Measurements from ENCODE around the gene THEMIS.

DNA sequence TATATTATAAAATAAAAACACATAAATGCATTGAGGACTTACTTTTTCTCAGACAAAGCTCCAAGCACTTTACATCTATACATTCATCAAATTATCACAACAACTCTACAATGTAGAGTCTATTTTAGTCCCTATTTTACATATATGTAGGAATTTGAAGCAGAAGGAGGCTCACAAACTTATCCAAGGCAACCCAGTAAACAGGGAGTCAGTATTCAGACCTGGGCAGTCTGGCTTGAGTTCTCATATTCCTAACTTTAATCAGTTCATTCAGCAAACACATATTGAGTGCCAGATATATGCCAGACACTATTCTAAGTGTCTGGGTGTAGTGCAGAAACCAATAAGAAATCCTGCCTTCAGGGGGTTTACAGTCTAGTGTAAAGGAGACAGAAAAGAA, 194.6 kb downstream of the THEMIS start:
- TF ChIP-seq, protein P1, sequence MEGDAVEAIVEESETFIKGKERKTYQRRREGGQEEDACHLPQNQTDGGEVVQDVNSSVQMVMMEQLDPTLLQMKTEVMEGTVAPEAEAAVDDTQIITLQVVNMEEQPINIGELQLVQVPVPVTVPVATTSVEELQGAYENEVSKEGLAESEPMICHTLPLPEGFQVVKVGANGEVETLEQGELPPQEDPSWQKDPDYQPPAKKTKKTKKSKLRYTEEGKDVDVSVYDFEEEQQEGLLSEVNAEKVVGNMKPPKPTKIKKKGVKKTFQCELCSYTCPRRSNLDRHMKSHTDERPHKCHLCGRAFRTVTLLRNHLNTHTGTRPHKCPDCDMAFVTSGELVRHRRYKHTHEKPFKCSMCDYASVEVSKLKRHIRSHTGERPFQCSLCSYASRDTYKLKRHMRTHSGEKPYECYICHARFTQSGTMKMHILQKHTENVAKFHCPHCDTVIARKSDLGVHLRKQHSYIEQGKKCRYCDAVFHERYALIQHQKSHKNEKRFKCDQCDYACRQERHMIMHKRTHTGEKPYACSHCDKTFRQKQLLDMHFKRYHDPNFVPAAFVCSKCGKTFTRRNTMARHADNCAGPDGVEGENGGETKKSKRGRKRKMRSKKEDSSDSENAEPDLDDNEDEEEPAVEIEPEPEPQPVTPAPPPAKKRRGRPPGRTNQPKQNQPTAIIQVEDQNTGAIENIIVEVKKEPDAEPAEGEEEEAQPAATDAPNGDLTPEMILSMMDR (IDR thresholded peaks at IDR 0.05) = no peak
- TF ChIP-seq POLR2AphosphoS5 (IDR thresholded peaks at IDR 0.05) (no peak), POLR2A (IDR thresholded peaks at IDR 0.05) (no peak), EP300 (IDR thresholded peaks at IDR 0.05; ENCODE audit: low read depth) (no peak)
